ENCODE measurements around the gene IMMP2L.

DNA sequence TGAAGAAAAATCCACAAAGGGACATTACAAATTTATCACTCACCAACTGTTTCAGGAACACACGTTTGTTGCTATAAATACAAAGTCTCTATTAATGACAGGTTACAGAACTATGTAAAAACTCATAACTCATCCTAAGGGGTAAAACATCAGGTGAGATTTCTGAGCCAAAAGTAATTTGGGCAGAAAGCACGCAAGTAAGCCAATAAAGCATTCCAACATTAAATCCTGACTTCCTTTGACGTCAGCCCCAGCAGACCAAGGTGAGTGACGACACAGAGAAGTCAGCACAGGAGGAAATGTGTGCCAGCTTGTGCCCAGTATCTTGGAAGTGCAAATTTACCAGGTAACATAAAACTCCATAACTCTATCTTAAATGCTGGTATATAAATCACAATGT is 45.7 kb downstream of the IMMP2L start:
- TF ChIP-seq REST (IDR thresholded peaks at IDR 0.05; ENCODE audit: insufficient read depth in 1 of 2, low read depth in 2 of 2, low read length in 2 of 2) = no peak
- TF ChIP-seq POLR2AphosphoS5 (IDR thresholded peaks at IDR 0.05; ENCODE audit: low read depth, low read length) = no peak
